K562 (cell line): ENCODE data around the gene ODAD3. TPM values are rescaled to one million over a fixed set of nuclear protein-coding genes. Genes with fewer than 3 reads are reported as not detected.

ENCODE experiments used
- ARHGAP35 ChIP-seq: fragments of 450-650 bp; IDR thresholded peaks from 2 replicates; pipeline ENCODE4 v1.6.1; 2018; ENCODE audit not compliant: partially characterized antibody
- BHLHE40 ChIP-seq: IDR thresholded peaks from 2 replicates; pipeline ENCODE4 v1.6.1; 2011; ENCODE audit warnings: low read length, improper control_type of control experiment
- LEF1 ChIP-seq: fragments of 450-650 bp; IDR thresholded peaks from 2 replicates; pipeline ENCODE4 v1.6.1; 2016; ENCODE audit warnings: mild to moderate bottlenecking
- PTRF ChIP-seq: fragments of 450-650 bp; IDR thresholded peaks from 2 replicates; pipeline ENCODE4 v1.6.1; 2016; ENCODE audit warnings: mild to moderate bottlenecking, missing genetic modification characterization, missing compliant biosample characterization
- REST ChIP-seq, 2 experiments: fragments of 450-650 bp; formaldehyde crosslinking in 1 of 2; IDR thresholded peaks; 2 replicates each; pipeline versions ENCODE4 v1.4.0 to v1.6.1; 2014 to 2020; ENCODE audit warnings: mild to moderate bottlenecking in 2 of 2, borderline replicate concordance in 1 of 2, low read depth in 1 of 2
- SMAD1 ChIP-seq: fragments of 150-350 bp; IDR thresholded peaks from 2 replicates; pipeline ENCODE4 v1.6.1; 2014; ENCODE audit warnings: low read length, low read depth; ENCODE audit not compliant: partially characterized antibody
- SRSF1 ChIP-seq: fragments of 200-400 bp; formaldehyde crosslinking; IDR thresholded peaks from 2 replicates; pipeline ENCODE4 v1.6.1; 2017; ENCODE audit warnings: mild to moderate bottlenecking, low read depth, low read length, moderate library complexity
- ZC3H4 ChIP-seq: sonication (generic); formaldehyde crosslinking; IDR thresholded peaks from 2 replicates; pipeline ENCODE4 v1.9.0; 2021; ENCODE audit warnings: missing genetic modification reagents, borderline replicate concordance
- ZMIZ1 ChIP-seq, 2 experiments: fragments of 150-350 bp in 1 of 2; IDR thresholded peaks; 2 replicates each; pipeline ENCODE4 v1.6.1; 2012 to 2016; ENCODE audit warnings: low read depth in 2 of 2, low read length in 2 of 2, mild to moderate bottlenecking in 1 of 2, moderate library complexity in 1 of 2
- ZNF253 ChIP-seq: fragments of 250-450 bp; sonication (Bioruptor Pico); conservative IDR thresholded peaks from 2 replicates; pipeline ENCODE4 v1.6.1; 2021; ENCODE audit warnings: mild to moderate bottlenecking
- polyA plus RNA-seq, 8 experiments: library from polyadenylated mRNA; depleted of rRNA in 4 of 8; stranded (reverse) in 5 of 8; unstranded in 3 of 8; fragments of >200 nt; fragmentation: Nextera tagmentation in 2 of 8; fragmentation: Illumina TruSeq in 1 of 8; extraction: Ambion mirVana in 2 of 8; extraction: Trizol in 1 of 8; gene quantifications; 2 replicates each; pipeline versions ENCODE4 v1.2.1 to v1.2.3, GENCODE V29; 2011 to 2014; ENCODE audit warnings: inconsistent platforms in 1 of 8, missing spikeins in 1 of 8
- total RNA-seq, 7 experiments: library from RNA; depleted of rRNA in 6 of 7; stranded (reverse); fragments of >200 nt in 6 of 7; fragmentation: Illumina TruSeq in 2 of 7; extraction: Trizol in 2 of 7; gene quantifications; 2 replicates each; pipeline versions ENCODE4 v1.2.1 to v1.2.3, GENCODE V29; 2011 to 2021; ENCODE audit warnings: low replicate concordance in 1 of 7
- TF ChIP-seq, protein P1 (sequence below): fragments of 450-650 bp; IDR thresholded peaks from 2 replicates; pipeline ENCODE4 v1.6.1; 2016; ENCODE audit warnings: mild to moderate bottlenecking

ODAD3 gene
- total and polyA plus RNA-seq, 9 of the 15 experiments (the other 6 are each of a cell fraction or from before 2014, with no cell fraction given), result 0.07 to 0.72 (median 0.14) TPM; not detected in 2

DNA sequence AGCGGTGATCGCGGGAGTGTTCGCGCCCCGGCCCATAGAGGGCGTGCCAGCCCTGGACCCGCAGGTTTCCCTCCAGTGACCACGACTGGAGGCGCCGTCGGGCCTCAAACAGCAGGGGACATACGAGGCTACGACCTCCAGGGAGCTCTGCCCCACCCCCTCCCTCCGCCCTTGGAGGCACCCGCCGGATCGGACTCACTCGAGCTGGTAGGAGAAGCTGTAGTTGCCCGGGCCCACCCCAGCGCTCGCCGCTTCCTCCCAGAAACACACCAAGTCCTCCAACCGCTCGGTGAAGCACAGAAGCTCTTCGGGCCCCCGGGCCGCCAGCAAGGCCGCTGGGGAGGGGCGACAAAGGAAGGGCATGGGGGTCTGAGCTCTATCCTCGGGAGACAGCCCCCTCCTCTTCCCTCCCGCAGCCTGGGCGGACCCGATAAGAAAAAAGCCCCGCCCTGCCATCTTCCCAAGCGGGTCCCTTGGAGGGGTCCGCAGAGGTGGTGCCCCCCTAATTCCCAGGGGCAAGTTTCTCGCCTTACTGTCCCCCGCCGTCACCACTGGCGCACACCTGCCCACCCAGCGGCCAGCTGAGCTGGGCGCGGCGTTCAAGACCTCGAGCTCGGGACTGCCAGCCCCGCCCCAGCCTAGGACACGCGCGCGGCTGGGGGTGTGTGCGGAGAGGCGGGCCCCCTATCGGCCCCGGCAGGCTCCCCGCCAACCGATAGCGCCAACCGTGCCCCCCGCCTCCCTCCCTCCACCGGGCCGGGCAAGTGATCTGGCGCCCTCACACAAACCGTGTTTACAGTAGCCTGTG is 51.8 kb downstream of the ODAD3 start (continued):
- TF ChIP-seq REST (IDR thresholded peaks at IDR 0.05; ENCODE audit: borderline replicate concordance), result peak; percentile 91
- no peak for TF ChIP-seq REST (CRISPR knock-in tag; IDR thresholded peaks at IDR 0.05; ENCODE audit: low read depth)
- TF ChIP-seq, protein P1, sequence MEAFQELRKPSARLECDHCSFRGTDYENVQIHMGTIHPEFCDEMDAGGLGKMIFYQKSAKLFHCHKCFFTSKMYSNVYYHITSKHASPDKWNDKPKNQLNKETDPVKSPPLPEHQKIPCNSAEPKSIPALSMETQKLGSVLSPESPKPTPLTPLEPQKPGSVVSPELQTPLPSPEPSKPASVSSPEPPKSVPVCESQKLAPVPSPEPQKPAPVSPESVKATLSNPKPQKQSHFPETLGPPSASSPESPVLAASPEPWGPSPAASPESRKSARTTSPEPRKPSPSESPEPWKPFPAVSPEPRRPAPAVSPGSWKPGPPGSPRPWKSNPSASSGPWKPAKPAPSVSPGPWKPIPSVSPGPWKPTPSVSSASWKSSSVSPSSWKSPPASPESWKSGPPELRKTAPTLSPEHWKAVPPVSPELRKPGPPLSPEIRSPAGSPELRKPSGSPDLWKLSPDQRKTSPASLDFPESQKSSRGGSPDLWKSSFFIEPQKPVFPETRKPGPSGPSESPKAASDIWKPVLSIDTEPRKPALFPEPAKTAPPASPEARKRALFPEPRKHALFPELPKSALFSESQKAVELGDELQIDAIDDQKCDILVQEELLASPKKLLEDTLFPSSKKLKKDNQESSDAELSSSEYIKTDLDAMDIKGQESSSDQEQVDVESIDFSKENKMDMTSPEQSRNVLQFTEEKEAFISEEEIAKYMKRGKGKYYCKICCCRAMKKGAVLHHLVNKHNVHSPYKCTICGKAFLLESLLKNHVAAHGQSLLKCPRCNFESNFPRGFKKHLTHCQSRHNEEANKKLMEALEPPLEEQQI, result no peak
- no peak for TF ChIP-seq ZC3H4 (CRISPR knock-in tag)
- TF ChIP-seq ZNF253 (CRISPR knock-in tag), result no peak
- TF ChIP-seq LEF1, result peak; percentile 43; the same call in 1 of the 2 replicates
- TF ChIP-seq BHLHE40, result peak; percentile 57; the same call in 1 of the 2 replicates
- no peak for TF ChIP-seq ZMIZ1 (IDR thresholded peaks at IDR 0.05; ENCODE audit: low read depth in 2 of 2, low read length in 2 of 2)
- TF ChIP-seq SMAD1, result no peak
- no peak for TF ChIP-seq PTRF (tag)
- TF ChIP-seq SRSF1, result no peak
- TF ChIP-seq ARHGAP35, result no peak
